ENCODE measurements around the gene TMIGD1.

GRCh38 chr17:30366536-30366935, 32.7 kb upstream of the TMIGD1 start:
- TF ChIP-seq CTCF (IDR thresholded peaks at IDR 0.05) (no peak), POLR2A (IDR thresholded peaks at IDR 0.05) (no peak)
